ENCODE measurements around the gene KRTAP10-11.

KRTAP10-11 gene

DNA sequence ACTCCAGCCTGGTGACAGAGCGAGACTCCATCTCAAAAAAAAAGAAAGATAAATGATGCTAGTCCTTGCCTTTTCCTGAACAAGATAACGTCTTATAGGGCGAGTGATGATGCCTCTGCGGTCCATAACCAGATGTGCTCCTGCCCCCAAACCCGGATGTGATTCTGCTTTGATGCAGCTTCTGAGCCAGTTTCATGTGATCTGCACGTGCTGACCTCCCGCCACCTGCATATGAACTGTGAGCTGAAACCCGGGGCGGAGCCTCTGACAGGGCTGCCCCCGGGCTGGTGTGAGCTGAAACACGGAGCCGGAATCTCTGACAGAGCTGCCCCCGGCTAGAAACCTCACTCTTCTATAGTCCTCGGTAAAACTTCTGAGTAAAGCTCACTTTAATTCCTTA lies 6.9 kb downstream of the KRTAP10-11 start:
- DNase-seq (ENCODE audit: low read depth in 2 of 2), result no peak
- TF ChIP-seq, protein P1, sequence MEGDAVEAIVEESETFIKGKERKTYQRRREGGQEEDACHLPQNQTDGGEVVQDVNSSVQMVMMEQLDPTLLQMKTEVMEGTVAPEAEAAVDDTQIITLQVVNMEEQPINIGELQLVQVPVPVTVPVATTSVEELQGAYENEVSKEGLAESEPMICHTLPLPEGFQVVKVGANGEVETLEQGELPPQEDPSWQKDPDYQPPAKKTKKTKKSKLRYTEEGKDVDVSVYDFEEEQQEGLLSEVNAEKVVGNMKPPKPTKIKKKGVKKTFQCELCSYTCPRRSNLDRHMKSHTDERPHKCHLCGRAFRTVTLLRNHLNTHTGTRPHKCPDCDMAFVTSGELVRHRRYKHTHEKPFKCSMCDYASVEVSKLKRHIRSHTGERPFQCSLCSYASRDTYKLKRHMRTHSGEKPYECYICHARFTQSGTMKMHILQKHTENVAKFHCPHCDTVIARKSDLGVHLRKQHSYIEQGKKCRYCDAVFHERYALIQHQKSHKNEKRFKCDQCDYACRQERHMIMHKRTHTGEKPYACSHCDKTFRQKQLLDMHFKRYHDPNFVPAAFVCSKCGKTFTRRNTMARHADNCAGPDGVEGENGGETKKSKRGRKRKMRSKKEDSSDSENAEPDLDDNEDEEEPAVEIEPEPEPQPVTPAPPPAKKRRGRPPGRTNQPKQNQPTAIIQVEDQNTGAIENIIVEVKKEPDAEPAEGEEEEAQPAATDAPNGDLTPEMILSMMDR (IDR thresholded peaks at IDR 0.05; ENCODE audit: low read depth, low read length), result no peak
- H3K4me3 ChIP-seq (replicated peaks in 1 of 2; ENCODE audit: low read depth in 2 of 2, low read length in 2 of 2), result no peak overlapping the region

DNA sequence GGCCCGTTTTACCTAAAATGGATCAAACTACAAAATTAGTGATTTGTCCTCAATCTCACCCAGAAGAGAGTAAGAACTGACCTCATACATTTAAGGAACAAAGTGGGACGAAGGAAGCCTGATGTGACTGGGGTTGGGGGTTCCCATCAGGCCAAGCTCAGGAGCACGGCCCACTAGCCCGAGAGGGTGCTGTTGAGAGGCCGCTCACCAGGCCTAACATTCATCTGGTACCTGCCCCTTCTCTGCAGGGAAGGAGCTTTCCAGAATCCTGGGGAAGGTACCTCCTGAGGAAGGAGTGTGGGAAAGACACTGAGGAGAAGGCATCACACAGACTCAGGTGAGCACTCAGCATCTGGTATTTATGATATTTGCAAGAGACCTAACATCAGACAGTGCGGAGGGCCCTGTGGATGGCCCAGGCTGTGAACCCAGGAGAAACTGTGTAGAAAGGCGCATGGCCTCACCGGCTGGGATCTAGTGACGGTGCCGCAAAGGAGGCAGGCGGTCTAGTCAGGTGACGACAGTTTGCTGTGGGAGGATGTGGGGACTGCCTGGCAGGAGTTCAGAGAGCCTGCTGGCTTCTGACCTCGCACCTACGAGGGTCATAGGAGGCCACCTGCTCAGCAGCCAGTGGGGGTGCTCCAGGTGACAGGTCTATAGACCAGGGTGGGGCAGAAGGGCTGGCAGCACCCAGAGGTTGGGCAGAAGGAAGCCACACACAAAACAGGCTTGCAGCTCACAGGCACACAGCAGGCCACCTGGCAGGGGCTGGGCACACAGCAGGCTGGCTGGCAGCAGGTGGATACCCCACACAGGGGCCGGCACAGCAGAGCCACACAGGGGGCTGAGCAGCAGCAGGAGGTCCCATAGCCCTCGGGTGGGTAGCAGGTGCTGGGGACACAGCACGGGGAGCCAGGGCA lies 7.7 kb downstream of the KRTAP10-11 start:
- H3K4me3 ChIP-seq (replicated peaks in 1 of 2; ENCODE audit: low read depth in 2 of 2, low read length in 2 of 2), result no peak overlapping the region
- TF ChIP-seq, protein P1 (IDR thresholded peaks at IDR 0.05; ENCODE audit: low read depth, low read length), result no peak
- DNase-seq (ENCODE audit: low read depth in 2 of 2), result no peak

DNA sequence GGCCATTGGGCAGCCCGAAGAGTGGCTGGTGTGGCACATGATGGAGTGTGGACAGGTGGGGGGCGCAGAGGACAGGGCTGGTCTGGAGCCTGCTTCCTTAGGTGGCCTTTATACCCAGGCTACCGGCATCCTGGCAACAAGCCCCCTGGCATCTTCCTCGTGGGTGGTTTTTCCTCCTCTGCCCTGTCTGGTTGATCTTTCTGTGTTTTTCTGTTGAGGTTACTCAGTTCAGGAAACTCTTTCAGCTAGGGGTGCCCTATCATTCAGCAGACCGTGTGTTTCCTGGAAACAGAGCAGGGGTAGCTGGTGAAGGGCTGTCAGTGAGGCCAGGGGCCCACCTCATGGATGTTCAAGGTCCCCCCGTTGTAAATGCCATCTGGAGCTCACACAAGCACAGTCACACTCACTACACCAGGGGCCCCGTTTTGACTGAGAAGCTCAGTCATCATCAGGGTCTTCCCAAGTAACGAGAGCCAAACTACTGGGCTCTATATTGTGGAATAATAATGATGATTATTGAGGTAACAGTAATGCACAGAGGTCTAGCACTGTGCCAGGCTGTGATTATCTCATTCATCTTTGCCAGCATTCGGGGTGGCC lies 8.5 kb downstream of the KRTAP10-11 start, which contains the start of gene KRTAP12-4:
KRTAP12-4 (minus strand) TSS at position 84 of the 600 bp plus-strand sequence; CDS start at position 39, 45 bp downstream.
- TF ChIP-seq, protein P1 (IDR thresholded peaks at IDR 0.05; ENCODE audit: low read depth, low read length), result no peak
- H3K4me3 ChIP-seq (replicated peaks in 1 of 2; ENCODE audit: low read depth in 2 of 2, low read length in 2 of 2), result no peak within 1 kb of the TSS
- DNase-seq (ENCODE audit: low read depth in 2 of 2), result no peak

DNA sequence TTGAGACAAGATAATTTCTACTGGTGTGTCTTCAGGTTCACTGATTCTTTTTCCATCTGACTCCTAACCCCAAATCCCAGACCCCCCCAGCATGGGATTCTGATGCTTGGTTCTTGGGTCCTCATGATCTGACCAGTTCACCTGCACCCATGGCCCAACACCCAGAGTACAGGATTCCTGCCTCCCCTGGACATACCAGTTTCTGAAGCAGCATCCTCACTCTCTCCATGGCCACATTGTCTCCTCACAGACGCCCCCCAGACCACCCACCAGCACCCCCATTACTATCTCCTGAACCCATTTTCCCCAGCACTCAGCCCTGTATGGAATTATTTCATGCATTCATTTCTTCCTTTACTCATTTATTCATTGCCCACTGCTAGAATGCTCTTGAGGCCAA lies 10.7 kb downstream of the KRTAP10-11 start:
- TF ChIP-seq, protein P1 (IDR thresholded peaks at IDR 0.05; ENCODE audit: low read depth, low read length), result no peak
- DNase-seq (ENCODE audit: low read depth in 2 of 2), result no peak
- H3K4me3 ChIP-seq (replicated peaks in 1 of 2; ENCODE audit: low read depth in 2 of 2, low read length in 2 of 2), result no peak overlapping the region

DNA sequence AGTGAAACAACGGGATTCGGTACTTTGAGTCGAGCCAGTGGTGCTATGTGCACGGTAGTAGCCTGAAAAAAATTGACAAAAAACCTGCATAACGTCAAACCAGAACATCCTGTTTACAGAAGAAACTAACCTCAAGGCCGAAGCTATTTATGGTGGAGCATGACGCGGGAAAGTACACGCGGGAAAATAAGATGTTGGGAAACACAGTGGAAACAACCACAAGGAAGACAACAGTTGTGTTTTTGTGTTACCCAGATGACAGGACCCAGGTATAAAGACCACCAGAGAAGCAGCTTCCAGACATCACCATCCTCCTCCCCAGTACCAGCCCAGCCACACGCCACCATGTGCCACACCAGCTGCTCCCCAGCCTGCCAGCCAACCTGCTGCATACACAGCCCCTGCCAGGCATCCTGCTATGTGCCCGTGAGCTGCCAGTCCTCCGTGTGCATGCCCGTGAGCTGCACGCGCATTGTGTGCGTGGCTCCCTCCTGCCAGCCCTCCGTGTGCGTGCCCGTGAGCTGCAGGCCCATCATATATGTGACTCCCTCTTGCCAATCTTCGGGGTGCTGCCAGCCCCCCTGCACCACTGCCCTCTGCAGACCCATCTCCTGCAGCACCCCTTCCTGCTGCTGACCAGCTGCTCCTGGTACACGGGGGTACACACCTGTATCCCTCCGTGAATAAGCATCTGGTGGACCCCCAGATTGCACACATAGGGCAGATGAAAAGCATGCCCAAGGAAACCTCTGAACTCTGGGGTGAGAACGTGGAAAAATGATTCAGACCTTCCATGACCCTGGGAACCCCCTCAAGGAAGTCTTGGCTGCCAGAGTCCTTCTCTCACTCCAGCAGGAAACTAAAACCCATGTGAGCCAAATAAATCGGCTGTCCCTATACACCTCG lies 11.7 kb downstream of the KRTAP10-11 start, which contains the start of gene KRTAP12-3:
KRTAP12-3 (plus strand) TSS at position 298 of the 906 bp plus-strand sequence; CDS start at position 346, 48 bp downstream.
- TF ChIP-seq, protein P1 (IDR thresholded peaks at IDR 0.05; ENCODE audit: low read depth, low read length), result no peak
- H3K4me3 ChIP-seq (replicated peaks in 1 of 2; ENCODE audit: low read depth in 2 of 2, low read length in 2 of 2), result no peak within 1 kb of the TSS
- no peak for DNase-seq (ENCODE audit: low read depth in 2 of 2)

DNA sequence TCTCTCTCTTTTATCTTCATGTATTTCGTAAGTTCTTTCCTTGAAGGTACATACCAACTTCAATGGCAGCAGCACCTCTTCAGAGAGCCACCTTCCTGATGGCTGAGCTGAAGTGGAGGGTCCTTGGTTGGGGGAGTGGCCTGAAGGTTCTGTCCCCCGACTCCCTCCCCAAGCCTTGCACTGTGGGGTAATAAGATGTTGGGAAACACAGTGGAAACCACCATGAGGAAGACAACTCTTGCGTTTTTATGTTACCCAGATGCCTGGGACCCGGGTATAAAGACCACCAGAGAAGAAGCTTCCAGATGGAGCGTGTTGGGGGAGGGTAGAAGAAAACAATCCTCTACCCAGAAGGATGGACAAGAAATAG lies 12.3 kb downstream of the KRTAP10-11 start:
- TF ChIP-seq, protein P1 (IDR thresholded peaks at IDR 0.05; ENCODE audit: low read depth, low read length), result no peak
- DNase-seq (ENCODE audit: low read depth in 2 of 2), result no peak
- H3K4me3 ChIP-seq (replicated peaks in 1 of 2; ENCODE audit: low read depth in 2 of 2, low read length in 2 of 2), result no peak overlapping the region
